Measurements from ENCODE around the gene ZCCHC7. TPM values are rescaled to one million over a fixed set of nuclear protein-coding genes. Genes with fewer than 3 reads are reported as not detected.

The ZCCHC7 gene
- total and polyA plus RNA-seq, 9 of the 15 experiments (the other 6 are each of a cell fraction or from before 2014, with no cell fraction given), result 34.1 to 68.9 (median 48.8) TPM

DNA sequence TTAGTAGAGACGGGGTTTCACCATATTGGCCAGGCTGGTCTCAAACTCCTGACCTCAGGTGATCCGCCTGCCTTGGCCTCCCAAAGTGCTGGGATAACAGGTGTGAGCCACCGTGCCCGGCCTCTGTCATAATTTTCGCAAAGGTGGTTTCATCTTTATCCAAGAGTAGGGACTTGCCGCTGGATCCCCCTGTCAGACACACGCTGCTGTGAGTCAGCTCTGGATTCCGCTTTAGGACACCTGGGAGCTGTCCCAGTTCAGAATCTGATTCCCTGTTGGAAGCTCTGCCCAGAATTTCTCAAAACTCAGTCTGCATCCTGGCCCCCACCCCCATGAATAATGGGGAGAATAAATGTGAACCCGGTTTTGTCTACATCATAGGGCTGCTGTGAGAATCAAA lies 284.2 kb downstream of the ZCCHC7 start (continued):
- TF ChIP-seq, protein P1, sequence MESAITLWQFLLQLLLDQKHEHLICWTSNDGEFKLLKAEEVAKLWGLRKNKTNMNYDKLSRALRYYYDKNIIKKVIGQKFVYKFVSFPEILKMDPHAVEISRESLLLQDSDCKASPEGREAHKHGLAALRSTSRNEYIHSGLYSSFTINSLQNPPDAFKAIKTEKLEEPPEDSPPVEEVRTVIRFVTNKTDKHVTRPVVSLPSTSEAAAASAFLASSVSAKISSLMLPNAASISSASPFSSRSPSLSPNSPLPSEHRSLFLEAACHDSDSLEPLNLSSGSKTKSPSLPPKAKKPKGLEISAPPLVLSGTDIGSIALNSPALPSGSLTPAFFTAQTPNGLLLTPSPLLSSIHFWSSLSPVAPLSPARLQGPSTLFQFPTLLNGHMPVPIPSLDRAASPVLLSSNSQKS (CRISPR knock-in tag; IDR thresholded peaks at IDR 0.05), result no peak
- no peak for TF ChIP-seq HCFC1 (IDR thresholded peaks at IDR 0.05; ENCODE audit: low read depth, low read length)
- no peak for TF ChIP-seq RNF2 (IDR thresholded peaks at IDR 0.05)
- TF ChIP-seq MTF1 (CRISPR knock-in tag; IDR thresholded peaks at IDR 0.05; ENCODE audit: borderline replicate concordance), result no peak
- no peak for TF ChIP-seq ETS2 (tag; IDR thresholded peaks at IDR 0.05; ENCODE audit: borderline replicate concordance, poor library complexity, severe bottlenecking)

DNA sequence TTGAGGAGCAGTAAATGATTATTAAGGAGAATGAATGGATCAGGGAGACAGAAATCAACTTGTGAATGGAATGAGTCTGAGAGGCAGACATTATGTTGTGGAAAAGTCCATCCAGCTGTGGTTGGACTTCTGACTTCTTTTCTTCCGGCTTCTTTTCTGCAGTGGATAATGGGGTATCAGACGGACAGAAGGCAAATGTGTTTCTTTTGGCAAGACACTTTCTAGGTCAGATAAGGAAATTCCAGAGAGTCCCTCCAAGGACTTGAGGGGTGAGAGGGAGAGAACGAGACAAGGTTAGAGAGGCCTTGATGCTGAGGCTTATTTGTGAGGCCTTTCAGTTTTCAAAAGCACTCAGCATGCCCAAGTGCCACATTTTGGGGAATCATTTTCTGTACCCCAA lies 285.0 kb downstream of the ZCCHC7 start:
- Histone ChIP-seq H3K4me3 (no peak overlapping the region), H3K4me1 (replicated peaks in 1 of 2; ENCODE audit: control insufficient read depth in 2 of 2, insufficient read depth in 2 of 2, low read length in 2 of 2) (peaks cover 5 to 9% of the 10 kb centered on the region in 2 experiments; a peak in 4 of 5 replicates), H3K4me2 (ENCODE audit: insufficient read depth, low read length) (no peak overlapping the region), H3K79me2 (ENCODE audit: control insufficient read depth, insufficient read depth, low read length) (no peaks in the 10 kb centered on the region), H3K9ac (ENCODE audit: insufficient read depth in 1 of 2, low read depth in 2 of 2, low read length in 2 of 2) (no peak overlapping the region), H3K9me1 (ENCODE audit: control insufficient read depth, insufficient read depth, low read length) (peaks cover 2% of the 10 kb centered on the region), H2AFZ (ENCODE audit: low read depth, low read length) (no peak overlapping the region), H3K27me3 (ENCODE audit: control insufficient read depth in 2 of 2, insufficient read depth in 2 of 2, low read length in 2 of 2) (peaks cover 0 to 5% of the 10 kb centered on the region in 2 experiments; a peak in 2 of 5 replicates), H3K27ac (ENCODE audit: extremely low read depth, low read depth, low read length) (no peak overlapping the region), H3K9me3 (replicated peaks; ENCODE audit: control insufficient read depth, insufficient read depth, low read depth, low read length) (no peaks in the 10 kb centered on the region), H3K36me3 (ENCODE audit: control insufficient read depth, insufficient read depth, low read length) (no peaks in the 10 kb centered on the region), H4K20me1 (replicated peaks; ENCODE audit: control insufficient read depth, insufficient read depth, low read length) (no peaks in the 10 kb centered on the region)
- TF ChIP-seq, protein P2, sequence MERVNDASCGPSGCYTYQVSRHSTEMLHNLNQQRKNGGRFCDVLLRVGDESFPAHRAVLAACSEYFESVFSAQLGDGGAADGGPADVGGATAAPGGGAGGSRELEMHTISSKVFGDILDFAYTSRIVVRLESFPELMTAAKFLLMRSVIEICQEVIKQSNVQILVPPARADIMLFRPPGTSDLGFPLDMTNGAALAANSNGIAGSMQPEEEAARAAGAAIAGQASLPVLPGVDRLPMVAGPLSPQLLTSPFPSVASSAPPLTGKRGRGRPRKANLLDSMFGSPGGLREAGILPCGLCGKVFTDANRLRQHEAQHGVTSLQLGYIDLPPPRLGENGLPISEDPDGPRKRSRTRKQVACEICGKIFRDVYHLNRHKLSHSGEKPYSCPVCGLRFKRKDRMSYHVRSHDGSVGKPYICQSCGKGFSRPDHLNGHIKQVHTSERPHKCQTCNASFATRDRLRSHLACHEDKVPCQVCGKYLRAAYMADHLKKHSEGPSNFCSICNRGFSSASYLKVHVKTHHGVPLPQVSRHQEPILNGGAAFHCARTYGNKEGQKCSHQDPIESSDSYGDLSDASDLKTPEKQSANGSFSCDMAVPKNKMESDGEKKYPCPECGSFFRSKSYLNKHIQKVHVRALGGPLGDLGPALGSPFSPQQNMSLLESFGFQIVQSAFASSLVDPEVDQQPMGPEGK (CRISPR knock-in tag; IDR thresholded peaks at IDR 0.05; ENCODE audit: borderline replicate concordance), result no peak
- no peak for TF ChIP-seq TEAD1 (CRISPR knock-in tag; IDR thresholded peaks at IDR 0.05)
- FAIRE-seq (no peak), DNase-seq (ENCODE audit: extremely low read depth in 1 of 4, low spot score in 3 of 4) (no peak), ATAC-seq (no peak)
- CTCF ChIA-PET (ENCODE audit: low intra/inter-chr PET ratio), result no interaction called here
- WGBS (ENCODE audit: insufficient coverage, low coverage, missing lambda C conversion rate), result 55% methylated on average over 3 of the region's 3 CpGs
- intact Hi-C loops (cut with micrococcal nuclease) (no loop called here), in situ Hi-C loops (cut with MboI) (no loop called here)
- POLR2A ChIA-PET, result interaction anchor here (1.1 kb wide), 1 partner anchor 10 kb away, joined by 3 read pairs; no protein-coding TSS in a partner anchor
- BruUV-seq (replicated peaks), result no TSS peak
